Left lung (tissue), 14 donors: ENCODE measurements around the gene KRTAP6-2. TPM values are rescaled to one million over a fixed set of nuclear protein-coding genes. Genes with fewer than 3 reads are reported as not detected.

Experiments
- ATAC-seq: fragments of 200-7000 bp; cut with Tn5 transposase; one replicate; pipeline ENCODE4 v1.9.1; 2020; ENCODE audit warnings: moderate library complexity
- DNase-seq, 4 donors: peaks; one replicate each; pipeline ENCODE4 v3.0.0-alpha.2; 2013 to 2020
- H3K27ac ChIP-seq, 2 donors: fragments of 200-600 bp; sonication (generic) in 1 of 2; one replicate each; pipeline versions ENCODE4 v1.5.0 to v1.8.0; 2020 to 2021
- H3K27me3 ChIP-seq, 2 donors: fragments of 200-600 bp; sonication (generic) in 1 of 2; one replicate each; pipeline versions ENCODE4 v1.5.0 to v1.8.0; 2020 to 2021
- H3K36me3 ChIP-seq, 2 donors: fragments of 200-600 bp; sonication (generic) in 1 of 2; one replicate each; pipeline versions ENCODE4 v1.5.0 to v1.8.0; 2020 to 2021
- H3K4me1 ChIP-seq, 2 donors: fragments of 200-600 bp; one replicate each; pipeline ENCODE4 v1.8.0; 2021
- H3K4me3 ChIP-seq, 2 donors: fragments of 200-600 bp; sonication (generic) in 1 of 2; one replicate each; pipeline versions ENCODE4 v1.5.0 to v1.8.0; 2020 to 2021; ENCODE audit warnings: mild to moderate bottlenecking in 1 of 2
- H3K9me3 ChIP-seq, 2 donors: fragments of 200-600 bp; sonication (generic) in 1 of 2; one replicate each; pipeline versions ENCODE4 v1.5.0 to v1.8.0; 2020 to 2021
- intact Hi-C, 2 donors: fragments of 100-400 bp; cut with DNase I; formaldehyde crosslinking; loops; one replicate each; pipeline versions ENCODE4 v1.11.2 to v1.14.2; 2022
- long read RNA-seq, 12 donors: library from polyadenylated mRNA in 2 of 12; unstranded in 2 of 12; transcript quantifications; one replicate each; pipeline ENCODE4 v2.0.0 and lab custom pipeline, GENCODE V29; 2019 to 2026
- polyA plus RNA-seq, 6 donors: library from polyadenylated mRNA; unstranded; fragments of 120-200 nt; gene quantifications; one replicate each; pipeline ENCODE4 v1.2.1, GENCODE V29; 2013; ENCODE audit not compliant: insufficient read length in 6 of 6
- total RNA-seq, 2 donors: library from RNA; stranded (reverse); fragmentation: NEBNext Ultra II Directional; extraction: Animal tissue kit (Norgen Biotek cat#: 25700); gene quantifications; one replicate each; pipeline ENCODE4 v1.2.1, GENCODE V29; 2021
- TF ChIP-seq, protein P1 (sequence below), 2 donors: fragments of 200-600 bp; sonication (generic) in 1 of 2; IDR thresholded peaks; one replicate each; pipeline versions ENCODE4 v1.5.0 to v1.8.0; 2021; ENCODE audit warnings: antibody characterized with exemption in 2 of 2
- donor health status: DM: no; HTN: yes; CAD: no.
- donor health status: DM: no; HTN: no; CAD: no.

Gene KRTAP6-2, protein sequence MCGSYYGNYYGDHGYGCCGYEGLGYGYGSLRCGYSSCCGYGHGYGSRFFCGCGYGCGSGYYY
- total RNA-seq (not detected), polyA plus RNA-seq (not detected)
- long read RNA-seq, donor 1: 0 reads
- long read RNA-seq, donor 2: 0 reads
- long read RNA-seq, donor 3: 0 reads
- long read RNA-seq, donor 4: 0 reads
- long read RNA-seq, donor 5: 0 reads
- long read RNA-seq, donor 6: 0 reads
- long read RNA-seq, donor 7: 0 reads
- long read RNA-seq, donor 8: 0 reads
- long read RNA-seq, donor 9: 0 reads
- long read RNA-seq, donor 10: 0 reads
- long read RNA-seq, donor 11: 0 reads
- long read RNA-seq, donor 12: 0 reads

DNA sequence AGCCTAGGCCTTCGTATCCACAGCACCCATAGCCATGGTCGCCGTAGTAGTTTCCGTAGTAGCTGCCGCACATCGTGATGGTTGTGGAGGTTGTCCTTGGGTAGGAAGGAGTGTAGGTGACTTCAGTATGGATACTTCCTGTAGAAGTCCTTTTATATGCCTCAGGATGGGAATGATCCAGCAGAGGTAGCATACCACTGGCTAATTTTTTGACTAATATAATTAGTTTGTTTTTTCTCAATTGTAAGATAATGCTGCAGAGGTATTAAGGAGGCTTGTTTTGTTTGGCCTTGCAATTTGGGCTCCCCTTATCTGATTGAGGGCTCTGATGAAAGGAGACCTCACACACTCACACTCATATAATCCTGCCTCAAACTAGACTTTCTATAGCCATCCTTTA lies at the start of gene KRTAP6-2:
Gene KRTAP6-2, minus strand, starts transcription at position 101 of the 400 bp plus-strand sequence. Its CDS starts 28 bp downstream, at position 73.
- H3K27me3 ChIP-seq: no peaks in the 10 kb centered on the region
- H3K4me3 ChIP-seq: no peak within 1 kb of the TSS
- intact Hi-C loops: no loop called here
- H3K27ac ChIP-seq: no peak within 1 kb of the TSS
- TF ChIP-seq, protein P1, sequence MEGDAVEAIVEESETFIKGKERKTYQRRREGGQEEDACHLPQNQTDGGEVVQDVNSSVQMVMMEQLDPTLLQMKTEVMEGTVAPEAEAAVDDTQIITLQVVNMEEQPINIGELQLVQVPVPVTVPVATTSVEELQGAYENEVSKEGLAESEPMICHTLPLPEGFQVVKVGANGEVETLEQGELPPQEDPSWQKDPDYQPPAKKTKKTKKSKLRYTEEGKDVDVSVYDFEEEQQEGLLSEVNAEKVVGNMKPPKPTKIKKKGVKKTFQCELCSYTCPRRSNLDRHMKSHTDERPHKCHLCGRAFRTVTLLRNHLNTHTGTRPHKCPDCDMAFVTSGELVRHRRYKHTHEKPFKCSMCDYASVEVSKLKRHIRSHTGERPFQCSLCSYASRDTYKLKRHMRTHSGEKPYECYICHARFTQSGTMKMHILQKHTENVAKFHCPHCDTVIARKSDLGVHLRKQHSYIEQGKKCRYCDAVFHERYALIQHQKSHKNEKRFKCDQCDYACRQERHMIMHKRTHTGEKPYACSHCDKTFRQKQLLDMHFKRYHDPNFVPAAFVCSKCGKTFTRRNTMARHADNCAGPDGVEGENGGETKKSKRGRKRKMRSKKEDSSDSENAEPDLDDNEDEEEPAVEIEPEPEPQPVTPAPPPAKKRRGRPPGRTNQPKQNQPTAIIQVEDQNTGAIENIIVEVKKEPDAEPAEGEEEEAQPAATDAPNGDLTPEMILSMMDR (IDR thresholded peaks at IDR 0.05): no peak
- no peaks in the 10 kb centered on the region for H3K9me3 ChIP-seq
- no peaks in the 10 kb centered on the region for H3K36me3 ChIP-seq
- no peak for DNase-seq
- ATAC-seq: no peak
- H3K4me1 ChIP-seq: no peaks in the 10 kb centered on the region

DNA sequence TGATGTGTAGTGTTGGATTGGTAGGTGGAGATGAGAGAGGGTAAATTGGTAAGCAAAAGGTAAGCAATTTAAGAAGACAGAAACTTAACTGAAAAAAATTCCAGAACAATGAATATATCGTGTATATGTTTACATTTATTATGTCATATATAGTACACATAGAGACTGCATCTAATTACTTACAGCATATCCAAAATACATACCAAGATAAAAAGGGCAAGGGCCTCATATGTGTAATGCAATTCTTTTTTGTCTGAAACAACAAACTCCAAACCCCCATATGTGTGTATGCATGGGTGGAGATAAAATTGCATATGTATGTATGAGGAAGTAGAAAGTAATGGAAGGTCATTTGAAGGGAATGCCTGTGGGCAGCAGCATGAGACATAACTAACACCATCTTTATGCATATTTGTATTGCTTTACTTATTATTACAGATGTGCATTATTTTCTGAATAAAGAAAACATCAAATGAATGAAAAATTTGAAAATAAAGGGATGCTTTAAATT lies 48.3 kb upstream of the KRTAP6-2 start:
- Histone ChIP-seq H3K9me3 (peaks cover 0 to 7% of the 10 kb centered on the region in 2 donors), H3K4me1 (no peaks in the 10 kb centered on the region), H3K36me3 (no peaks in the 10 kb centered on the region), H3K4me3 (no peak overlapping the region), H3K27ac (no peak overlapping the region), H3K27me3 (no peaks in the 10 kb centered on the region)
- intact Hi-C loops: no loop called here
- TF ChIP-seq, protein P1 (IDR thresholded peaks at IDR 0.05): no peak
- ATAC-seq (no peak), DNase-seq (no peak)

DNA sequence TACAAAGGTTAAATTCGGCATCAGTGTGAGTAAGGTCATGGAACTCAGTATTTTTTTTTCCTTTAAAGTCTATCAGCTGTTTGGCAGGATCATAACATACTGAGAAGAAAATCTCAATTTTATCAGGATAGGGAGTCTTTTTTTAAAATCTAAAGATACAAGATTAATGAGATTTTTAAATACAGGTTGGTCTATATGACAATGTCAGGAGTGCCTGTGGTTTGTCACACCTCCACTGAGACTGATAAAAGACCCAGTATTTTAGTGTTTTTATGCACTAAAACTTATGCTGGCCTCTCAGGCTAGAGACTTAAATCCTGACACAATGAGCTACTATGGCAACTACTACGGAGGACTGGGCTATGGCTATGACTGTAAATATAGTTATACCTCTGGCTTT lies 43.9 kb upstream of the KRTAP6-2 start, which contains the start of gene KRTAP20-3:
Gene KRTAP20-3, plus strand, starts transcription at position 301 of the 400 bp plus-strand sequence.
- ATAC-seq (no peak), DNase-seq (no peak)
- intact Hi-C loops: no loop called here
- Histone ChIP-seq H3K27ac (no peak within 1 kb of the TSS), H3K9me3 (peaks cover 0 to 19% of the 10 kb centered on the region in 2 donors), H3K36me3 (no peaks in the 10 kb centered on the region), H3K27me3 (no peaks in the 10 kb centered on the region), H3K4me3 (no peak within 1 kb of the TSS), H3K4me1 (no peaks in the 10 kb centered on the region)
- TF ChIP-seq, protein P1 (IDR thresholded peaks at IDR 0.05): no peak

DNA sequence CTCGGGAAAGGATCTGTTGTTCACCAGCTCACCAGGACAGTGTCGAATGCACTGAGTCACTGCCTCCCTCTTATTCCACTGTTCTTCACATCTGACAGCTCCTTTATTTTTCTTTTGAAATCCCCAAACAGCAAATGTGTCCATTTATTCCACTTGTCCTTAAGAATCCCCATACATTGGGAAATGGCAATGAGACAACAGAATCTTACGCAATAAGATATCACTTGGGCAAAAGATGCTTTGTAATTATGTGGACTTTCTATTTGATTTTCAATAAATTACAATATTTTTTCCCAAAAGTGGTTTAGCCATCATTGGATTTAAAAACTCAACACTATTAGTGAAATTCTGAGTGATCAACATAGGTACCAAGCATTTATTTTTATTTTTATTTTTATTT lies 40.0 kb upstream of the KRTAP6-2 start:
- no peak overlapping the region for H3K4me3 ChIP-seq
- no peak overlapping the region for H3K27ac ChIP-seq
- peaks cover 0 to 16% of the 10 kb centered on the region in 2 donors for H3K9me3 ChIP-seq
- H3K36me3 ChIP-seq: no peaks in the 10 kb centered on the region
- TF ChIP-seq, protein P1 (IDR thresholded peaks at IDR 0.05): no peak
- intact Hi-C loops: no loop called here
- H3K27me3 ChIP-seq: no peaks in the 10 kb centered on the region
- DNase-seq (no peak), ATAC-seq (no peak)
- no peaks in the 10 kb centered on the region for H3K4me1 ChIP-seq

DNA sequence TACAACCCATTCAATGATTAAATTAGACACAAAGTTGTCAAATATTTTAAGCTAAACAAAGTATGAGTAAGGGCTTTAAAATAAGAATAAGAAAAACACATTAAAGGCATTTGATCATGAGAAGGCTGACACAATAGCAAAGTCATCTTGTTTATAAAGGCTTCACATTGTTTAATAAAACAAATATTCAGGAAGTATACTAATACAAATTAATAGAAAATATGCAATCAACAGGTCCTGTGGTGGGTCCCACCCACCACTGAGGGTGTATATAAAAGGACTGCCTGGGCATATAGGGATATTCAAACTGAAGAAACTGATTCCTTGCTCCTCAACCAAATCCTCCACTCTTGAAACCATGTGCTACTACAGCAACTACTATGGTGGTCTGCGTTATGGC lies 36.2 kb upstream of the KRTAP6-2 start, which contains the start of gene KRTAP20-2:
Gene KRTAP20-2, plus strand, starts transcription at position 301 of the 400 bp plus-strand sequence. Its CDS starts 58 bp downstream, at position 359.
- Histone ChIP-seq H3K4me1 (no peaks in the 10 kb centered on the region), H3K4me3 (no peak within 1 kb of the TSS), H3K27me3 (no peaks in the 10 kb centered on the region), H3K36me3 (no peaks in the 10 kb centered on the region), H3K27ac (no peak within 1 kb of the TSS), H3K9me3 (peaks cover 0 to 4% of the 10 kb centered on the region in 2 donors)
- ATAC-seq (no peak), DNase-seq (no peak)
- intact Hi-C loops: no loop called here
- TF ChIP-seq, protein P1 (IDR thresholded peaks at IDR 0.05): no peak
